Stimulated activated CD8-positive, alpha-beta memory T cell treated with anti-CD3 and anti-CD28 coated beads, Interleukin-7, amount 100 ng/mL, for 24 hours (primary cell): ENCODE results near the gene SDF2.
"Not testable (repeated sequence)": the region's sequence is repeated elsewhere in the genome, so short reads cannot be mapped to it uniquely, and the experiment has no call there.

Experiments
- DNase-seq: peaks from one replicate; pipeline ENCODE4 v3.0.0-alpha.2; 2020; ENCODE audit warnings: low read depth

Gene SDF2

GRCh38 chr17:28626818-28627217 lies 34.9 kb downstream of the SDF2 start:
- no peak for DNase-seq

GRCh38 chr17:28624148-28624547 lies 37.6 kb downstream of the SDF2 start:
- DNase-seq: no peak

GRCh38 chr17:28623696-28624095 lies 38.0 kb downstream of the SDF2 start:
- DNase-seq: no peak

GRCh38 chr17:28622186-28622585 lies 39.5 kb downstream of the SDF2 start:
- no peak for DNase-seq

GRCh38 chr17:28620010-28620409 lies 41.7 kb downstream of the SDF2 start:
- DNase-seq: no peak

GRCh38 chr17:28618464-28618863 lies 43.2 kb downstream of the SDF2 start:
- no peak for DNase-seq

- DNase-seq: no peak
Measured at GRCh38 chr17:28616281-28616680, 45.4 kb downstream of the SDF2 start.

- no peak for DNase-seq
Measured at GRCh38 chr17:28615260-28615940, 46.3 kb downstream of the SDF2 start.

GRCh38 chr17:28613931-28614381 lies 47.8 kb downstream of the SDF2 start, which contains the start of gene RSKR:
Gene RSKR, minus strand, starts transcription at chr17:28614185. Its CDS starts 24 bp downstream, at chr17:28614161.
- DNase-seq: no peak

GRCh38 chr17:28612936-28613872 lies 48.5 kb downstream of the SDF2 start:
- DNase-seq: no peak

- DNase-seq: no peak
Measured at GRCh38 chr17:28612531-28612930, 49.2 kb downstream of the SDF2 start.

GRCh38 chr17:28610376-28610775 lies 51.3 kb downstream of the SDF2 start:
- no peak for DNase-seq

GRCh38 chr17:28604031-28604430 lies 57.7 kb downstream of the SDF2 start:
- DNase-seq: not testable (repeated sequence)

- peak; percentile 16 for DNase-seq
Measured at GRCh38 chr17:28599311-28600184, 62.2 kb downstream of the SDF2 start.

GRCh38 chr17:28598799-28599310 lies 62.9 kb downstream of the SDF2 start, which contains the start of gene SPAG5:
Gene SPAG5, minus strand, starts transcription at chr17:28599025. Its CDS starts 79 bp downstream, at chr17:28598946.
- peak; percentile 83 for DNase-seq

- DNase-seq: no peak
Measured at GRCh38 chr17:28598389-28598788, 63.3 kb downstream of the SDF2 start.
